Gastrocnemius medialis (tissue), 4 donors: ENCODE results near the gene SYT17. TPM values are rescaled to one million over a fixed set of nuclear protein-coding genes. Genes with fewer than 3 reads are reported as not detected.

Experiments
- ATAC-seq, 2 donors: fragments of 150-250 bp; one replicate each; pipeline ENCODE4 v1.9.1; 2016
- DNase-seq, 2 donors: peaks; one replicate each; pipeline ENCODE4 v3.0.0-alpha.2; 2019
- H3K27ac ChIP-seq, 4 donors: fragments of 200-600 bp; sonication (generic); 1 replicate in 1 of 4; 2 replicates in 3 of 4; pipeline ENCODE4 v1.5.1; 2016 to 2018; ENCODE audit warnings: mild to moderate bottlenecking in 2 of 4, moderate library complexity in 1 of 4
- H3K27me3 ChIP-seq, 3 donors: fragments of 200-600 bp; sonication (generic) in 2 of 3; 1 replicate in 1 of 3; 2 replicates in 2 of 3; pipeline versions ENCODE4 v1.5.1 to v1.6.0; 2016 to 2019; ENCODE audit warnings: mild to moderate bottlenecking in 1 of 3, moderate library complexity in 1 of 3
- H3K36me3 ChIP-seq, 2 donors: fragments of 200-600 bp; sonication (generic) in 1 of 2; one replicate each; pipeline ENCODE4 v1.5.1; 2017 to 2018
- H3K4me1 ChIP-seq, 2 donors: fragments of 200-600 bp; sonication (generic) in 1 of 2; one replicate each; pipeline ENCODE4 v1.5.1; 2016 to 2017; ENCODE audit warnings: mild to moderate bottlenecking in 2 of 2
- H3K4me3 ChIP-seq, 4 donors: fragments of 200-600 bp; sonication (generic) in 3 of 4; 1 replicate in 1 of 4; 2 replicates in 3 of 4; pipeline ENCODE4 v1.5.1; 2016 to 2019; ENCODE audit warnings: mild to moderate bottlenecking in 2 of 4
- H3K9me3 ChIP-seq, 3 donors: fragments of 200-600 bp; sonication (generic) in 2 of 3; 1 replicate in 1 of 3; 2 replicates in 2 of 3; pipeline ENCODE4 v1.5.1; 2016 to 2019
- POLR2A ChIP-seq, 2 donors: fragments of 450-650 bp; IDR thresholded peaks; one replicate each; pipeline ENCODE4 v1.6.1; 2017; ENCODE audit warnings: antibody characterized with exemption in 2 of 2, mild to moderate bottlenecking in 2 of 2, moderate library complexity in 2 of 2
- in situ Hi-C, 4 donors: fragments of 200-750 bp; cut with MboI; loops; one replicate each; pipeline versions ENCODE4 v1.15.0 to v1.8.0; 2017; ENCODE audit warnings: low sequenced_read_pairs in 4 of 4
- intact Hi-C: fragments of 100-400 bp; cut with DNase I; formaldehyde crosslinking; loops from one replicate; pipeline ENCODE4 v1.15.1; 2023; ENCODE audit warnings: low total_unique reads
- total RNA-seq, 4 donors: library from RNA; depleted of rRNA; stranded (reverse); fragments of >200 nt; gene quantifications; one replicate each; pipeline versions ENCODE4 v1.1.0 to v1.2.3, GENCODE V29; 2016
- TF ChIP-seq, protein P1 (sequence below), 5 experiments: fragments of 450-650 bp in 3 of 5; fragments of 200-600 bp in 2 of 5; sonication (generic) in 2 of 5; IDR thresholded peaks in 4 of 5; conservative IDR thresholded peaks in 1 of 5; 1 replicate in 4 of 5; 2 replicates in 1 of 5; pipeline ENCODE4 v1.5.1; 2016 to 2019; ENCODE audit warnings: antibody characterized with exemption in 5 of 5, mild to moderate bottlenecking in 3 of 5, moderate library complexity in 3 of 5

Gene SYT17
- total RNA-seq, 4 donors from 2014 or later, result 0.10 to 0.87 (median 0.18) TPM

DNA sequence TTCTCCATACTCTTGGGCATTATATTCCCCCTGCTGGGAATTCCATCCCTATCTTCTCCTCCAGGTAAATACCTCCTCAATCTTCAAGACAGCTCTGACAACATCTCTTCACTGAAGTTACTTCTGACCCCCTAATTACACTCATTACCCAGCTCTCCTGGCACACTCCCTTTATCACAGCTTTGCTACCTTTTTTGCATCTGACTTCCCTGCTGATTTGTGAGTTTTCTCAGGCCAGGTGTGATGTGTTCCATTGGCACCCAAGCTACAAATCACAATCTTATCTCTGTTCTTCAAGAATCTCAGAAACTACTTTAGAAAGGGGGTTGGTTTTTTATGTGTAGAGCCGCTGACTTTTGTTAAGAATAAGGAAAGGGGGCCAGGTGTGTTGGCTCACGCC, 131.5 kb downstream of the SYT17 start:
- ATAC-seq, result no peak
- no peaks in the 10 kb centered on the region for H3K36me3 ChIP-seq
- no peak for DNase-seq
- no peak overlapping the region for H3K4me3 ChIP-seq
- H3K4me1 ChIP-seq, result no peaks in the 10 kb centered on the region
- in situ Hi-C loops (no loop called here), intact Hi-C loops (no loop called here)
- TF ChIP-seq, protein P1, sequence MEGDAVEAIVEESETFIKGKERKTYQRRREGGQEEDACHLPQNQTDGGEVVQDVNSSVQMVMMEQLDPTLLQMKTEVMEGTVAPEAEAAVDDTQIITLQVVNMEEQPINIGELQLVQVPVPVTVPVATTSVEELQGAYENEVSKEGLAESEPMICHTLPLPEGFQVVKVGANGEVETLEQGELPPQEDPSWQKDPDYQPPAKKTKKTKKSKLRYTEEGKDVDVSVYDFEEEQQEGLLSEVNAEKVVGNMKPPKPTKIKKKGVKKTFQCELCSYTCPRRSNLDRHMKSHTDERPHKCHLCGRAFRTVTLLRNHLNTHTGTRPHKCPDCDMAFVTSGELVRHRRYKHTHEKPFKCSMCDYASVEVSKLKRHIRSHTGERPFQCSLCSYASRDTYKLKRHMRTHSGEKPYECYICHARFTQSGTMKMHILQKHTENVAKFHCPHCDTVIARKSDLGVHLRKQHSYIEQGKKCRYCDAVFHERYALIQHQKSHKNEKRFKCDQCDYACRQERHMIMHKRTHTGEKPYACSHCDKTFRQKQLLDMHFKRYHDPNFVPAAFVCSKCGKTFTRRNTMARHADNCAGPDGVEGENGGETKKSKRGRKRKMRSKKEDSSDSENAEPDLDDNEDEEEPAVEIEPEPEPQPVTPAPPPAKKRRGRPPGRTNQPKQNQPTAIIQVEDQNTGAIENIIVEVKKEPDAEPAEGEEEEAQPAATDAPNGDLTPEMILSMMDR (IDR thresholded peaks at IDR 0.05 in 4 of 5, conservative IDR thresholded peaks at IDR 0.05 in 1 of 5), result no peak
- no peak for TF ChIP-seq POLR2A (IDR thresholded peaks at IDR 0.05)
- no peak overlapping the region for H3K27ac ChIP-seq
- no peaks in the 10 kb centered on the region for H3K27me3 ChIP-seq
- H3K9me3 ChIP-seq, result no peaks in the 10 kb centered on the region

- H3K9me3 ChIP-seq, result no peaks in the 10 kb centered on the region
- no peak for DNase-seq
- ATAC-seq, result no peak
- H3K36me3 ChIP-seq, result no peaks in the 10 kb centered on the region
- H3K4me3 ChIP-seq, result no peak overlapping the region
- intact Hi-C loops (no loop called here), in situ Hi-C loops (no loop called here)
- H3K27me3 ChIP-seq, result no peaks in the 10 kb centered on the region
- no peaks in the 10 kb centered on the region for H3K4me1 ChIP-seq
- TF ChIP-seq, protein P1 (IDR thresholded peaks at IDR 0.05 in 4 of 5, conservative IDR thresholded peaks at IDR 0.05 in 1 of 5), result no peak
- TF ChIP-seq POLR2A (IDR thresholded peaks at IDR 0.05), result no peak
- no peak overlapping the region for H3K27ac ChIP-seq
These were observed 133.9 kb downstream of the SYT17 start for GRCh38 chr16:19301931-19302330.

- in situ Hi-C loops, result no loop called here
- ATAC-seq (no peak), DNase-seq (no peak)
- Histone ChIP-seq H3K27ac (no peak overlapping the region), H3K4me3 (no peak overlapping the region), H3K9me3 (no peaks in the 10 kb centered on the region), H3K4me1 (no peaks in the 10 kb centered on the region), H3K27me3 (no peaks in the 10 kb centered on the region), H3K36me3 (no peaks in the 10 kb centered on the region)
- TF ChIP-seq, protein P1 (IDR thresholded peaks at IDR 0.05 in 4 of 5, conservative IDR thresholded peaks at IDR 0.05 in 1 of 5), result no peak
- TF ChIP-seq POLR2A (IDR thresholded peaks at IDR 0.05), result no peak
- intact Hi-C loops, result no loop called here
These were observed 136.7 kb downstream of the SYT17 start for GRCh38 chr16:19304750-19305149.

GRCh38 chr16:19305443-19305842, 137.4 kb downstream of the SYT17 start:
- Histone ChIP-seq H3K36me3 (no peaks in the 10 kb centered on the region), H3K27ac (no peak overlapping the region), H3K9me3 (no peaks in the 10 kb centered on the region), H3K4me3 (no peak overlapping the region), H3K4me1 (no peaks in the 10 kb centered on the region), H3K27me3 (no peaks in the 10 kb centered on the region)
- in situ Hi-C loops (no loop called here), intact Hi-C loops (no loop called here)
- DNase-seq (no peak), ATAC-seq (no peak)
- TF ChIP-seq, protein P1 (IDR thresholded peaks at IDR 0.05 in 4 of 5, conservative IDR thresholded peaks at IDR 0.05 in 1 of 5), result no peak
- no peak for TF ChIP-seq POLR2A (IDR thresholded peaks at IDR 0.05)

DNA sequence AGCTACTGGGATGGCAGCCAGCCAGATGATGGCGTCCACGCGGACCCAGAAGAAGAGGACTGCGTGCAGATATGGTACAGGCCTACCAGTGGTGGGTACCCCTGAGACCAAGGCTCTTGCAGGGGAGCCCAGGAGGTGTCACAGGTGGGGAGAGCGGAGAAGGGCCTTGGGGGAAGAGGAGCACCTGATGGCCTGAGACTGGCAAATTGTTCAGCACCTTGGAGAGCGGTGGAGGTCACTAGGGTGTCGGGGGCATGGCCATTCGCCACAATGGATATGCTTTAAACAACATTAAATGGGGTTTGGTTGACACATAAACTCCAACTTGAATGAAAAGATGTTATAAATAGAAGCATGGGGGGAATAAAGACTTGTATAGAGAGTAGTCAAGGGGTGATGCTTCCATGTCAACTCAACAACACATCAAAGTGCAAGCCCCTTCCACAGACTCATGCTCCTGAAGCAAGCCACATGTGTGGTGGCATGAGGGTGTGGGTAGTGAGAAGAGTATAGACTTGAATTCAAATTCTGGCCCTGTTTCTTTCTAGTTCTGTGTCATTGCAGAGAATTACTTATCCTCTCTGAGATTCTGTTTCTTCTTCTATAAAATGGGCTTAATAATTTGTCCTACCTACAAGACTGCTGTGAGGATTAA, 139.7 kb downstream of the SYT17 start:
- Histone ChIP-seq H3K27ac (no peak overlapping the region), H3K9me3 (no peaks in the 10 kb centered on the region), H3K36me3 (no peaks in the 10 kb centered on the region), H3K4me3 (no peak overlapping the region), H3K27me3 (no peaks in the 10 kb centered on the region), H3K4me1 (no peaks in the 10 kb centered on the region)
- ATAC-seq, result no peak
- in situ Hi-C loops, result no loop called here
- intact Hi-C loops, result no loop called here
- TF ChIP-seq, protein P1 (IDR thresholded peaks at IDR 0.05 in 4 of 5, conservative IDR thresholded peaks at IDR 0.05 in 1 of 5), result no peak
- no peak for TF ChIP-seq POLR2A (IDR thresholded peaks at IDR 0.05)
- DNase-seq, result no peak
